HG03354 (cell line): ENCODE data around the gene MAB21L1.

ENCODE experiments used
- ATAC-seq: cut with Tn5 transposase; IDR thresholded peaks from one replicate; pipeline ENCODE4 v1.9.1; 2021; ENCODE audit warnings: mild to moderate bottlenecking; ENCODE audit not compliant: unreplicated experiment, poor library complexity, severe bottlenecking

MAB21L1 gene

DNA sequence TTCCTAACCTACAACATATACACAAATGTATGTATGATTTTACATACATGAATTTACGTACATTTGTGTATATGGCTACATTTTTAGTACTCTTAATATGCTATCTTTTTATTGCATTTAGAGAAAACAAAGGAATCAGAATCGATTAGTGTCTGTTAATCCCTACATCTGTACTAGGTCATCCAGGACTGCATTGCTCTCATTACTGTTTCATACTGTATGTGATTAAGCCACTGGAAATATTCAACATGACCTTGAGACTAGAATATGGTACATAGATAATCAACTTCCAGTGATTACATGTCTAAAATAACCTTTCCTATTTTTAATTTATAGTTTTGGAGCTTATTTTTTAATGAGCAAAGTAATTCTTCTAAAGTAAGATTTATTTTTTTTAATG, 5.3 kb upstream of the MAB21L1 start:
- no peak for ATAC-seq

DNA sequence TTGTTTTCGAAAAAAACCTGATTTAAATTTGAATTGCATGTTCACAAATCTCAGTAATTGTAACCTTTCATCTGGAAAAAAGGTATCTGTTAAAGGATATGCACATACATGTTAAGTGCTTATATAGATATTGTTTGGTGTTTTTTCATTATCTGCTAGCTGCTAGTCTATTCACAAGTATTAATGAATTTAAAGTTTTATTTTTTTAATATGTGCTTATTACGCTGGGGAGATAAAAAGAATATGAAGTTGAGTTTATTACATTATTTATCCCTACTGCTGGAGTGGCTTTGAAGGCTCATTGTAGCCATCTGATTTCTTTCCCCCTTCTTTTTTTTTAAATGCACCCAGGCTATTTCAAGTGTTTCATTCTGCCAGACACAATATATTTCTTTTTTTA, 3.9 kb upstream of the MAB21L1 start:
- no peak for ATAC-seq

DNA sequence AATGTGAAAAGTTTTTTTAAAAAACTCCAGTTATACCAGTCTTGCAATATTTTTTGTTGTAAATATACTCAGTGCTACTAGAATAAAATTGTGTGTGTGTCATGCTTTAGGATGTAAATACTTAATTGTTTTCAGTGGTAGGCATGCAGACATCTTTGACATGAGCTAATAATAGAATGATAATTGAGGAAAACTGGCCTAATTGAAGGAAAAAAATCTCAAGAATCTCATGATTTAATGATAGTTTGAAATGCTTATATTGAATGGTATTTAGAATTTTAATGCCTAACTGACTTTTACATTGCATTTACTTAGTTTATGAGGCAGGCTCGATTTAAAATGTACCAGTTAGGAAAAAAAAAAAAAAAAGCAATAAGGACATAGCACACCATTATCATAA, 3.2 kb upstream of the MAB21L1 start:
- no peak for ATAC-seq

DNA sequence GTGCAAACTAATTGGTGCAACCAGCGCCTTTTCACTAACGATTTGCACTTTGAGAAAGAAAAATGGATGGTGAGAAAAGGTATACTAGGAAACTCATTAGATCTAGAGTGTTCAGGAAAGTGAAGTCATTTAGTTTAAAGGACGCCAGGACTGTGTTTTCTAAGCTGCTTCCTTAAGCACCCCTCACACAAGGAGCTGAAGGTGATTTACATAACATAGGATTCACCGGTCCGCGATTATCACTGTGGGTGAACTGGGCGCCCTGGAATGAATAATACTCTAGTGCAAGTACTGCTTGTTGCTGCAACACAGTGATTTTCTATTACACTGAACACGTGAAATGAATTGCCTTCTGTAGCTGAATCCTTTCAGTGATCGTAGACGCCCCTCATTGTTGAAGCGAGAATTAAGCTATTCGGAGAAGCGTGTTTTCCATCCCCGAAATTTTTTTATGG, 2.6 kb upstream of the MAB21L1 start:
- ATAC-seq: no peak

DNA sequence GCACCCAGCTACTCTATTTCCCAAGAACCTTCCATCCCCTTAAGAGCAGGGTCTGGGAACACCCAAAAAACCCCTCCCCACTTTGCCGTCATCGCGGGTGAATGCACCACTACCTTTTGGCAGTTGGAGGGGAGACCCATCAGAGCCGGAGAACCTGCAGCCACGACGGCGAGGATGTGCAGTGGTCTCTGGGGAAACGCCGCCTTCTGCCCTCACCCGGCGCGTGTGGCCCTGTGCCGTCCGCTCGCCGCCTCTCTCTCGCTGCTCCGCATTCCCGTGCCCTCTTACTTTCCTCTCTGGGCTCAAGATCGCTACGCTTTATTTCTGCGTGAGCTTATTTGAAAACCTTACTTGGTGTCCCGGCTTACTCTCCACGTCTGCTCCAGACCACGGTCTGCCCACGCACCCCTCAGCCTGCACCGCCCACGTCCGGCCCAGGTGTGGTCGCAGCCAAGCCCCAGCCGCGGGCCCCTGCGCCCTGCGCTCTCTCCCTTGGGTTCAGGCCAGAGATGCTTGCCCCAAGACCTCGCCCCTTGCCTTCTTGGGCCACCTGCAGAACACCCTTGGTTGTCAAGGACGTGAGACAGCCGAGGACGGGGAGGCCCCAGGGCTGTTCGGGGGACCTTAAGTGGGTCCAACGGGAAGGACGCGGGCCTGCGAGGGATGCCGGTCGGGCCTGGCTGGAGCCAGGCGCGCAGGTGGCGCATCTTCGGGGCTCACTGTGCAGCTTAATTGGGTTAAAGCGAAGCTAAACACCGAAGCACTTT, 2.0 kb upstream of the MAB21L1 start:
- no peak for ATAC-seq

DNA sequence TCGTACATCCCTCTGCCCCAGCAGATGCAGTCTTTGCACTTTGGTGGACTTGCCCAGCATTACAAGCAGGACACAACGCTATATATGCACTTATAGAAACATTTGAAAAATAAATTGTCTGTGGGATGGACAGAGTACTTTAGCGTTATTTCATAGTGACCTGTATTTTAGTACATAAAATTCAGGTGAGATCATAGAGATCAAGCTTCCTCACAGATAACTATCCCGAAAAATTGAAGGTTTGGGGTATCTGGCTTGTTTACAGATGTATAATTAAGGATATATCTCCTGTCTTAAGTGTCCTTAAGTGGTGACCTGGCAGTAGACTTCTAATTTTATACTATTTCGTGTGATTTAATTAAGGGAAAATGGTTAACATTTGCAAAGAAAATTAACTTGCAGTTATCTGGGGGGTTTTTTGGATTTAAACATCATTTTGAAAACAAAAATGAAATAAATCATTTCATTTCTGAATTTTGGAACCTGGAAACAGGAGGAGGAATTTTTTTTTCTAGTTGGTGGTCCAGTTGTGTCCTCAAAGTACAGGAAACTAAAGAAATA, 977 bp upstream of the MAB21L1 start:
- ATAC-seq: no peak

DNA sequence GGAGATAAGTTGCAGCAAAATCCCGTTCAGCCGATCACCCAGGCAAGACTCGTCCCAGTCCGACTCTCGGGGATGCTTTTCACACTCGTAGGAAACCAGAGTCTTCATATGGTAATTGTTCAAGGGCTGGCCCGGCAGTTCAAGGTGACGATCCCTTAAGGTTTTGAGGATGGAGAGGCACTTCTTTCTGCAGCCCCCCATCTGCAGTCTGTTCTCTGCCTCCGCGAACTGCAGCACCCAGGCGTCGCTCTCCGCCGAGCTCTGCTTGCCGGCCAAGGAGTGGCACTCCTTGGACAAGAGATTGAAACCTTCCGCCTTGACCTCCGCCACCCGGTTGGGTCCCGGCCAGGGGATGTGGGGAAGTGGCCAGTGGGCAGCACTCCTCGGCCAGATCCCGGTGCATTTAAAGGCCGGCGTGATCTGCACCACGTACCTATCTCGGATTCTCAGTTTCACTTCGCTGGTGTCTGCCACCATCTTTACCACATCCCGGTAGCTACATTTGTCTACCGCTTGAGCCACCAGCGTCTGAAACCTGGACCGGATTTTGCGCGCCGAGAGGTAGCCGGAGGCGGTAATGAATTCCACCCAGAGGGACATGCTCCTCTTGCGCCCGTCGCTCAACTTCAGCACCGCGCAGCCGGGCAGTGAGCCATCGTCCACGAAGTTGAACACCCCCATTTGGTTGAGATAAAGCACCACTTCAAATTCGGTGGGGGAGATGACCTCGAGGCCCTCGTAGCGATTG, 1.1 kb downstream of the MAB21L1 start:
- ATAC-seq: no peak

DNA sequence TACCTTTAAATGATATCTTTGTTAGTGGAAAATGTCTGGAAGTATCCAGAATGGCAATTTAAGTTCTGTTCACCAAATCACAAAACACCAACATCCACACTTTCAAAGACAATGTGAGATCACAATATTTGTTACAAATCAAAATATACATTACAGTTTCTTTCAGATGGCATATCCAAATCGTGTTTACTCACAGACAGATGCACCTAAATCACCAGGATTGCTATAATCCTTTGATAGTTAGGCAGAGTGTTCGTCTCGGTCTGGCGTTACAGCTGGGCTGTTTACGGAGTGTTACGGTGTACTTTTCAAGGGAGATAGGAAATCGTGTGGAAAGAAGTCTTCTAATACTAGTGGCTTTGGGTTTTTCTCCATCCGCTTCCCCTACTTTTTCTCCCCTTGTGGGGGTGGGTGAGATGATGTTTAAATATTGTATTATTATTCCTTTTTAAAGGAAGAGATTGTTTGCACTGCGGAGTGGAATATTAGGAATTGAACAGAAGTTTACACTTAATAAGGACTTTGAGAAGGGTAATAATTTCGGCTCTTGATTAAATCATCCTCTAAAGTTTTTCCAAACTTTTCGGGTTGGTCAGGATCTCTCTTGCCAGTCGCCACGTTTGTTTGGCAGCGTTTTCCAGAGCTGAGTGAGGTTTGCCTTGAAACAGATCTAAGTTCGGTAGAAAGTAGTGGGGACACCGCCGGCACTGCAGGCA, 1.8 kb downstream of the MAB21L1 start:
- ATAC-seq: no peak

DNA sequence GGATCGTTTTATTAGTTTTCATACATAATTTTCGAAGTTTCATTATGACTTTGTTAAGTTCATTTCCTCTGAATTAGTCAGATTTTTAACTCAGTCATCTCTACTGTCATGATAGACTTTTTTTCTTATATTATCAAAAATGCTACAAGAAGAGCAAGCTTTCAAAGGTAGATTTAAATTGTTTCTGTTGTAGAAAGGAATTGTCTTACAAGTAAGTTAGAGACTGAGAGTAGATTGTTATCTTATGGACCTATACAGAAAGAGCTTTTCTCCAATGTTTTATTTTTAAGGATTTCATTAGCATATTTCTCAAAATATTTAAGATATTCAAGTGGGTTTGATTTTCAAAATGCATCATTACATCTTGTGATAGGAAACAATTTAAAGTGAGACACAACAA, 2.7 kb downstream of the MAB21L1 start:
- no peak for ATAC-seq

DNA sequence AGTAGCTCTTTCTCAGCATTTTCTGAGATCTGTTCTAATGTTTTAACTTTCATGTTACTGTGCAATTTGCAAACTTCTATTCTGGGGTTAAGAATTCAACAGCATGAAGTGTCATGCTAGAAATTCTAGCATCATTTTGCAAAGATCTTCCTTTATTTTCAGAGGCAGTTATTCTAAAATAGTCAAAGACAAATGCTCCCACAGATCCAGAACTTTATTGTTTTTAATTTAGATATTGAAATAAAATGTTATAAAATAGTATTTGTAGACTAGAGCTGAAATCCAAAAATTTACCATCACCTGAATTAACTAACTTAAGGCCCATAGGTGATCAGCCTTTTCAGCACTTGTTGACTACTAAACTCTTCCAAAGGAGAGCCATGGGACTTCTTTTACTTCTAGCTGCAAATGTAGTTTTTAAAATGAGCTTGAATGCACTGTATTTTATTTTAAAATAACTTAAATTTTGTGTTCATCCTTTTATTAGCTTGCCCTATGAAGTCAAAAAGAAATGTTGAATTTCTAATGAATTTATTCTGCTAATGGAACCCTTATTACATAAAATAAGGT, 3.2 kb downstream of the MAB21L1 start:
- ATAC-seq: no peak

DNA sequence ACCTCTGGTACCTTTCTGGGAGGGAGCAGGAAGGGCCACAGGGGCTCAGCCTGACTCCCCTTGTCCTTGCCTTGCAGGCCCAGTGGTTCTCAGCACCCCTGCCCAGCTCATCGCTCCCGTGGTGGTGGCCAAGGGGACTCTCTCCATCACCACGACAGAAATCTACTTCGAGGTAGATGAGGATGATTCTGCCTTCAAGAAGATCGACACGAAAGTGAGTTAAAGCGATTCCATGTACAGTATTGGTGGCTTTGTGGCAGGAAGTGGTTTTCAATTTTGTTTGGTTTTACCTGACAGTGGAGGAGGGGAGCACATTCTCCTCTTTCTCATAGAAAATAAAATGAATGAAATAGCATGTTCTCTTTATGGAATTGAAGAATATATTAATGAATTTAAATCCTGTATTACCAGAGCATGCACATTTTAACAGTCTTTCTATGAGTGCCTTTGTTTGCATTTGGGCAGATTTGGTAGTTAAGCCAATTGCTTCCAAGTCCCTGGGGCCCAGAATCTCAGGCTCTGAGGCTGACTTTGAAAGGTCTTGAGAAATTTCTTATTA, 4.1 kb downstream of the MAB21L1 start:
- ATAC-seq: no peak

DNA sequence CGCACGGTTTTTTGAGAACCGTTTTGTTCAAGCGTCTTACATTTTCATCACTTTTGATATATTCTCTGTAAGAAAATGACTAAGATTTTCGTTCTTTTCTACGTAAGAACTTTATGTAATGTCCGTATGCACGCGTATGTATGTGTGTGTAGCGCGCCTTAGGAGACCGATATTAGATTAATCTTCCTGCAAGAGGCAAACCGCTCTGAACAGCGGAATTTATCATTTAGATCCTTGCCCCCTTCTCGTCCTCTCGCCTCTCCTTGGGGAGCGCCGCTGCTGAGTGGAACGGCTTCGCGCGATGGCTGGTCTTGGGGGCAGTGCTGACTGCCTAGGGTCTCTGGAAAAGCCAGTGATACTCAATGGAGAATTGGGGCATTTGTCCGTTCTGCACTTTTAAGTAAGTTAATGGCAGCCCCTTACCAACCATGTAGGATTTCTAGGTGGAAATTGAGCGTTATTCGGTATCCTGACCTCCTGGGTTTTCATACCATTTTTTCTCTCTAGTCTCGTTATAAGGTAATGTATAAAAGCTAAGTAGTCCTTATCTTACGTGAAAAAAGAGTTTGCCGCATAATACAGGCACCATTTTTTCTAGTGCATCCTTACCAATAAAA, 4.7 kb downstream of the MAB21L1 start:
- ATAC-seq: no peak

DNA sequence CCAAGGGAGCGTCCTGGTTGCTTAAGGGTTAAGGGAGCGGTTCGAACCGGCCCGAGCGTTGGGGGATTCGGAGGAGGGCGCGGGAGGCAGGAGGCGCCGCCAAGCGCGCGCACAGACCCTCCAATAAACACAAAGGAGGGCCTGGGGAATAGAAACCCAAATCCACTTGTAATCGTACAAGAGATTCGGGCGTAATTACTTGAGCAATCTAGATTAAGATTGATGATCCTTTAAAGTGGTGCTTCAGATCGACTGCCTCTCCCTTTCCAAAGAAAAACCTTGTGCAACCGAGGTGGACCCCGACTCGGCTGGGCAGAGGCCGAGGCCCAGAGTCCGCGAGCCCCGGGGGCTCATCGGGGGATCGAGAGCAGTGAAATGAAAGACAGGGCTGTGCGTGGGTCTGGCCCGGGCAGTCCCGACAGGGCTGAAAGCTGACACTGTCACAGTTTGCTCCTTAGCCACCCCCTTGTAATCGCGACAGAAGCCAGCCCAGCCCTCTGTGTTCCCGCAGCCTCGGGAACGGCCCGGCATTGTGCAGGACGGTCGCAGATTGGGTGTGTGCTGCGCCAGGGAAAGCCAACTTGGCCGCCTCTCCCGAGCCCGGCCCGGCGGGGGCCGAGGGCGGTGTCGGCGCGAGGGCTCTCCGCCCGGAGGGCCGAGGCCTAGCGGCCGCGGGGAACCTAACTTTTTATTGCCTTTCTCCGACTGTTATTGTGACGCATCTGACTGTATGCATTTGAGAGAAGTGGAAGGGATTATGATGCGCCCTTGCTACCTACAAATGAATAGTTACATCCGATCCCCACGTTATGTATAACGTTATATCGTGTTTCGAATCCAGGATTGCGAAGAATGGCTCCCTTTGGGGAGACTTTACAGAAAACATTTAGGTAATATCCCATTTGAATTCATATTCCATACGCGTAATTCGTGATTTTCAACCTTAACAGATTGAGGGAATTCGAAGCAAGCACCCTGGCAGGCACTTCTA, 5.5 kb downstream of the MAB21L1 start:
- ATAC-seq: no peak

DNA sequence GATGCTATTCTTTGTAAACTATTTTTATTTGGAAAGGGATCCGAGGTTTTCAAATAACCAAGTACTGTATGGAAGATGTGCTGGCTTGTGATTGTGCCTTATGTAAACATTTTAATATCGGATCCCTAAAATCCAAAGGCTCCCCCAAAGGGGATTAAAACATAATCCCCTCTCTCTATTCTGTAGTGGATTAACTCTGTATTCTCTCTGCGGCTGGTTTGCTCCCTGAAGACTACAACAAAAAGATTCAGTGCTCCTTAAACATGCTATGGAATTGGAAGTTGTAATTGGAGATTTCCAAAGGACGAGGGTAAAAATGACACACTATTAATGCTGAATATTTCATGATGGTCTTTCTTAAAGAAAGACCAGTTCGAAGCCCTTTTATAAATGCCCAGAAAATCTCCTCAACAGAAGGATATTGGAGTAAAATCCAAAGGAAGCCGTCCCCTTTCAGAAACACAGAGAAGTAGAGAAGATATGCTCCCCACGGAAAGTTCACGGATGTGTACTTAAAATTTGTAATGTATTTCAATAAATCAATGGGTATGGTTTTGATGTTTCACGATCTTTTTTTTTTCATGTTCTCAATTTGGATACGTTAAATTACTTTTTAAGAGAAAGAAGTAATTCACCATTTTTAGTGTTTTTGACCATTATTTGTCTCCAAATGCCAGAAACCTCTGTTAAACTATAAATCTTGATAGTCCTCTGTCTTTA, 6.5 kb downstream of the MAB21L1 start:
- ATAC-seq: no peak

DNA sequence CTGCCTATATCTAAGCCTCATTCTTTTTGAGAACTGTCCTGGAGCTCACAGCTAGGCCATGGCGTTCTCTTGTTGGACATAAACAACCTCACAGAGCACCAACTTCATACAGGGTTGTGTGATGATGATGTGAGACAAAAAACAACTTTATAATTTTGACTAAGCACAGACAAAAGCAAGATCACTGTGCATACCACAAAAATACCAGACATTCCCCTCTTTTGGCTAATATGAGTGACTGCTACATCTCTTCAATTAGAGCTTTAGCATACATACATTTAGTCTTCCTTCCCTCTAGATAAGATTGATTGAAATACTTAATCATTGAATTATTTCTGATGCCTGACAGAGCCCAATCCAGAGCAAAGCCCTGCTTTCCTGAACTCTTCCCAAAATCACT, 8.3 kb downstream of the MAB21L1 start:
- no peak for ATAC-seq

DNA sequence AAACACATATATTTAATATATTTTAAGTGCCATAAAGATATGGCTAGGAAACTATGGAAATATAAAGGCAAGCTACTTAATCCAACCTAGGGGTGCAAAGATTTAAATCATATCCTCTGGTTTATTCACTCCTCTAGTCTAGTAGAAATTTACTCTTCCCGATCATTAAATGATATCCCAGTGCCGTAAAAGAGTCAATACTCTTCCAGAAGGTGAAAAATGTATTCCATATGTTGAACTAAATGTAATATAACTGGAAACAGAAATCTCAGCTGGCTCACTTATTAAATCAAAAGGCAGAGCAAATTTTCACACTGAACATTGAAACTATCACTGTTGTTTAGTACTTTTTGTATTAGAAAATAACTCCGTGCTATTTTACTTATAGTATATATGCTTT, 11.1 kb downstream of the MAB21L1 start:
- no peak for ATAC-seq

DNA sequence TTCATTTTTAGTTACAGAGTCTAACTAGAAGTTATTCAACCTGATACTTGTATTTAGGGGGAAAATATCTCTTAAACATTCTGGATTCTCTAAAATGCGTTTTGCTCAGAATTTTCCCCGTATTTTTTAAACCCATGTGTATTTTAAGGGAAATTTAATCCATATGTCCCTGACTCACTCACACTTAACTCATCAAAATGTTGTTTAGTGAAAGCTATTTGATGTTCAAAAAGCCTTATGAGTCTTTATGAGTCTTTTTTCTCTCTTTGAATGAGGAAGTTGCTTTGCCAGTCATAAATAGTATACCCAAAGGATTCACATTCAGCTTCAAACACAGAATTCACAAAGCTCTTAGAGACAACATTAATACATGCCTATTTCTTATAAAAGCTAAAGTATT, 16.4 kb downstream of the MAB21L1 start:
- ATAC-seq: no peak

DNA sequence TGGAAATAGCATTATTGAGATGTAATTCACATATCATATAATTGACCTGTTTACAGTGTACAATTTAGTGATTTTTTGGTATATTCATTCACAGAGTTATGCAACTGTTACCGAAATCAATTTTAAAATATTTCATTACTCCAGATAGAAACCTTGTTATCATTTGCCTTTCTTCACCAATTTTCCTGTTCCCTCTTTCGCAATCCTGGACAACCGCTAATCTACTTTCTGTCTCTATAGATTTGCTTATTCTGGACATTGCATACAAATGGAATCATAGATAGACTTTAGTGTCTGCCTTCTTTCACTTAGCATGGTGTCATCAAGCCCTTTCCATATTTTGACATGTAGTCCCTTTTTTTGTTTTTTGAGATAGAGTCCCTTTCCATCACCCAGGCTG, 19.2 kb downstream of the MAB21L1 start:
- ATAC-seq: no peak
